GM19238 (cell line): Measurements from ENCODE around the gene PRKACA.
"Not testable (repeated sequence)": the region's sequence is repeated elsewhere in the genome, so short reads cannot be mapped to it uniquely, and the experiment has no call there.

ENCODE experiments used
- DNase-seq: peaks from one replicate; pipeline ENCODE4 v3.0.0; 2011; ENCODE audit warnings: low spot score; ENCODE audit not compliant: insufficient read length

PRKACA gene

DNA sequence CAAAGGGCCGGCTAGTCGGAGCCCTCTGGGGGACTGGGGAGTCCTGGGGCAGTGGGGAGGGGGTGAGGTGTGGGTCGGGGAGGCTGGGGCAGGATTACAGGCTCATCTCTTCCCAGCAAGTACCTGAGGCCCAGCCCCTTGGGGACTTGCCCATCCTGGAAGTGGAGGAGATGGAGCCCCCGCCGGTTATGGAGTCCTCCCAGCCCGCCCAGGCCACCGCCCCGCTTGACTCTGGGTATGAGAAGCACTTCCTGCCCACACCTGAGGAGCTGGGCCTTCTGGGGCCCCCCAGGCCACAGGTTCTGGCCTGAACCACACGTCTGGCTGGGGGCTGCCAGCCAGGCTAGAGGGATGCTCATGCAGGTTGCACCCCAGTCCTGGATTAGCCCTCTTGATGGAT is 65.6 kb downstream of the PRKACA start:
- DNase-seq = no peak

DNA sequence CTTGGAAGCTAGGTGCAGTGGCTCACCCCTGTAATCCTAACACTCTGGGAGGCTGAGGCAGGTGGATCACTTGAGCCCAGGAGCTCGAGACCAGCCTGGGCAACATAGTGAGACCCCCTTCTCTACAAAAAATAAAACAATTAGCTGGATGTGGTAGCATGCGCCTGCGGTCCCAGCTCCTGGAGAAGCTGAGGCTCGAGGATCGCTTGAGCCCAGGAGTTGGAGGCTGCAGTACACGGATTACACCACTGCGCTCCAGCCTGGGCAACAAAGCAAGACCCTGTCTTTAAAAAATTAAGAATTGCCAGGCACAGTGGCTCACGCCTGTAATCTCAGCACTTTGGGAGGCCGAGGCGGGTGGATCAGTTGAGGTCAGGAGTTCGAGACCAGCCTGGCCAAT is 66.6 kb downstream of the PRKACA start:
- not testable (repeated sequence) for DNase-seq

DNA sequence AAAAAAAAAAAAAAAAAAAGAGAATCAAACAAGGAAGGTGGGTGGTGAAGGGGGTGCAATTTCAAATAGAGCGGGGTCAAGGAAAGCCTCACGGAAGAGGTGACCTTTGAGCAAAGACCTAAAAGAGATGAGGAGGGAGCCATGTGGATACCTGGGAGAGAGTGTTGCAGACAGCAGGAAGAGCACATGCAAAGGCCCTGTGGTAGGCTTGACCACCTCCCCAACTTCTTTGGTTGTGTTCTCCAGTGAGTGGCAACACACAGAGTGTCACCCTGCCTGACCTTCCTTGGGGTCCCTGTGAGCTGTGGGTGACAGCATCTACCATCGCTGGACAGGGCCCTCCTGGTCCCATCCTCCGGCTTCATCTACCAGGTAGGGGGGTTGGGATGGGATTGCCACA is 67.0 kb downstream of the PRKACA start:
- no peak for DNase-seq

DNA sequence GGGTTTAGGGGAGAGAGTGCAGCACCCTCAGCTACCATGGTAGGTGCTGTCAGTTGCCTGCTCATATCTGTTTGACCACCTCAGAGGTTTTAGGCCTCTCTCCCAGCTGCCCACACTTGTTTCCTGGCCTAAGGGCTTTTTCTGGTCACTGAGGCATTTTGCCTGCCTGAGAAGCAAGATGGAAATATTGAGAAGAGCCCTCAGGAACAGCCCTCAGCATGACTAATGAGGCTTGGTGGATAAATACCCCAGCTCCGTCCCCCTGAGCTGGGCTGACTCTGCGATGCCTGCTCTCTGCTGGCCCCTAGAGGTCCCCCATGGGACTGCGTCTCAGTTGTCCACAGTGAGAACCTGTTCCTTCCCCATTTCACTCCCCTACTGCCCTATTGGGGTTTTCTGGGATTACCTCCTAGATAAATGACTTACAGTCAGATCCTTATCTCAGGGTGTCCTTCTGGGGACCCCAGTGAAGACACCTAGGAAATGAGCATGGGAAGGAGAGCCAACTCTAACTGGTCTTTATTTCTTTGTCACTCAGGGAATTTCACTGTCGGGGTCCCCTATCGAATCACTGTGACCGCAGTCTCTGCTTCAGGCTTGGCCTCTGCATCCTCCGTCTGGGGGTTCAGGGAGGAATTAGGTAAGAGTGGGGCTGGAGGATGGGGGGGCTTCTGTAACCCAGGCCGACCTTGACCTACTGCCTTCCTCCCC is 69.0 kb downstream of the PRKACA start:
- peak; percentile 67 for DNase-seq

DNA sequence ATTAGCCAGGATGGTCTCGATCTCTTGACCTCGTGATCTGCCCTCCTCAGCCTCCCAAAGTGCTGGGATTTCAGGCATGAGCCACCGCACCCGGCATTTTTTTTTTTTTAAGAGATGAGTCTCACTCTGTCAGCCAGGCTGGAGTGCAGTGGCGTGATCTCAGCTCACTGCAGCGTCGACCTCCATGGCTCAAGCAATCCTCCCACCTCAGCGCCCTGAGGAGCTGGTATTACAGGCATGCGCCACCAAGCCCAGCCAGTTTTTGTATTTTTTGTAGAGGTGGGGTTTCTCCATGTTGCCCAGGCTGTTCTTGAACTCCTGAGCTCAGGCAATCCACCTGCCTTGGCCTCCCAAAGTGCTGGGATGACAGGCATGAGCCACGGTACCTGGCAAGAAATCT is 69.7 kb downstream of the PRKACA start:
- not testable (repeated sequence) for DNase-seq

DNA sequence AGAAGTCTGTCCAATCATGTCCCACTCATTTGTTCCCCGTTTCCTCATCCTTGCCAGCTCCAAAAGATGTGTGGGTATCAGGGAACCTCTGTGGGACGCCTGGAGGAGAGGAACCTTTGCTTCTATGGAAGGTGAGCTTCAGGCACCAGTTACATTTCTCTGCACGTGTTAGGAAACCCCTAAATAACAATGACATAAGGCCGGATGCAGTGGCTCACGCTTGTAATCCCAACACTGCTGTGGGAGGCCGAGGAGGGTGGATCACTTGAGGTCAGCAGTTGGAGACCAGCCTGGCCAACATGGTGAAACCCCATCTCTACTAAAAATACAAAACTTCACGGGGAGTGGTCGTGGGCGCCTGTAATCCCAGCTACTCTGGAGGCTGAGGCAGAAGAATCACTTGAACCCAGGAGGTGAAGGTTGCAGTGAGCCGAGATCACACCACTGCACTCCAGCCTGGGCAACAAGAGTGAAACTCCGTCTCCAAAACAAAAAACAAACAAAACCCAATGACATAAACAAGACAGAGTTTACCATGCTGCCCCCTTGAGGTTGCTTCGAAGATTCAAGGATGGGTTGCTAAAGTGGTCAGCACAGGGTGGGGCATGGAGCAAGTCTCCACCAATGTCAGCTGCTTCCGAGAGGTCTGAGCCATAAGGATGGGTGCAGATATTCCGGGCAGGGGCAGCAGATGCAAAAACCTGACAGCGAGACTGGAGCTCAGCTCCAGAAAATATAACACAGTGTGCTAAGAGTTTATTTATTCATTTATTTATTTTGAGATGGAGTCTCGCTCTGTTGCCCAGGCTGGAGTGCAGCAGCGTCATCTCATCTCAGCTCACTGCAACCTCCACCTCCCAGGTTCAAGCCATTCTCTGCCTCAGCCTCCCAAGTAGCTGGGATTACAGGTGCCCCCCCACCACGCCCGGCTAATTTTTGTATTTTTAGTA is 74.6 kb downstream of the PRKACA start:
- peak; percentile 45 for DNase-seq
